Cerebellar cortex (tissue), 1 donor: ENCODE measurements around the gene ASXL1.

Experiments used
- DNase-seq: peaks from one replicate; pipeline ENCODE4 v3.0.0-alpha.2; 2015; ENCODE audit warnings: low spot score

ASXL1 gene

GRCh38 chr20:32480371-32481241, 122.5 kb downstream of the ASXL1 start:
- peak; percentile 36 for DNase-seq

GRCh38 chr20:32481311-32482142, 123.4 kb downstream of the ASXL1 start:
- DNase-seq: no peak

DNA sequence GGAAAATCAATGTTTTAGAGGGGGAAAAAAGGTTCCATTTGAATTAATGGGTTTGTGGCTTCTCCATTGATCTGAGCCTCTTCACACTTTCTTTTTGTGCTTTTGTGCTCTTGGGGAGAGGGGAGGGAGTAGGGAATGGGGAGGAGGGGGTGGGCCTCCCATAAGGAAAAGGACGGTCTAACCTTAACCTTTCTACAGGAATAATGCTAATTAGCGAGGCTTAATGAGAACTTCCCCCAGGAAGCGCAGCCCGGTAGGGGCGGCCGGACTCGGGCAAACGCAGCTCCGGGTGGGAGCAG, 124.0 kb downstream of the ASXL1 start:
- DNase-seq: no peak

- no peak for DNase-seq
These were observed 124.5 kb downstream of the ASXL1 start for GRCh38 chr20:32482442-32483261.

- peak; percentile 40 for DNase-seq
These were observed 125.5 kb downstream of the ASXL1 start for GRCh38 chr20:32483351-32484224.

GRCh38 chr20:32484225-32484957, 126.3 kb downstream of the ASXL1 start:
- DNase-seq: no peak

GRCh38 chr20:32484958-32485769, 127.0 kb downstream of the ASXL1 start:
- DNase-seq: peak; percentile 91

- peak; percentile 36 for DNase-seq
These were observed 127.8 kb downstream of the ASXL1 start for GRCh38 chr20:32485770-32486478.

- no peak for DNase-seq
These were observed 129.2 kb downstream of the ASXL1 start for GRCh38 chr20:32487381-32487780.

DNA sequence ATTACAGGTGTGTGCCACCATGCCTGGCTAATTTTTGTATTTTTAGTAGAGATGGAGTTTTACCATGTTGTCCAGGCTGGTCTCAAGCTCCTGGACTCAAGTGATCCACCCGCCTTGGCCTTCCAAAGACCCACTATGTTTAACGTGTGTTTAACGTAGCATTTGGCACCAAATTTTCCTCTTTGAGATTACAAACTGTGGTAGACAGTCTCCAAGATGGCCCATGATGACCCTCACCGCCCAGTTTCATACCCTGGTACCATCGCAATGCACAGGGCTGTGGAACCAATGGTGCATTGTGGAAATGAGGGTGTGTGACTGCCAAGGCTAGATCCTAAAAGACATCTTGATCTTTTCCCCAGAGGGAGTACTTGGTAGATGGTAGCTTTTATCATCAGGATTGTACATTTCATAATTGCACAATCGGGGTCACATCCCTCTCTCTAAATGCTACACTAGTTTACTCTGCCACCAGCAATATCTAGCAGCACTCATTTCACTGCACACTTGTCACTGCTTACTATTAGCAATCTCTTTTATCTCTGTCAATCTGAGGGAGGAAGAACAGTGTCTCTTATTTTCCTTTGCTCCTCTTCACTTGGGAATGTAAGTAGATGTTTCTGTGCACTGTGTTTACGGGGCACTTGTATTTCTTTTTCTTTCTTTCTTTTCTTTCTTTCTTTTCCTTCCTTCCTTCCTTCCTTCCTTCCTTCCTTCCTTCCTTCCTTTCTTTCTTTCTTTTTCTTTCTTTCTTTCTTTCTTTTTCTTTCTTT, 130.1 kb downstream of the ASXL1 start:
- DNase-seq: no peak
